OCI-LY3 (cell line): ENCODE data around the gene MAGEA3.
"Not testable (repeated sequence)": the region's sequence is repeated elsewhere in the genome, so short reads cannot be mapped to it uniquely, and the experiment has no call there.

Experiments
- H2AFZ ChIP-seq: fragments of 200-600, 300-600 bp; shearing (Covaris generic); 2 replicates; pipeline ENCODE4 v1.6.0; 2014; ENCODE audit warnings: antibody characterized with exemption, low read depth, low read length
- H3K27ac ChIP-seq: fragments of 200-600, 300-600 bp; sonication (generic); 2 replicates; pipeline ENCODE4 v1.5.1; 2014; ENCODE audit warnings: mild to moderate bottlenecking, low read length, moderate library complexity, mixed read lengths
- H3K27me3 ChIP-seq: fragments of 200-600, 300-600 bp; sonication (generic); 2 replicates; pipeline ENCODE4 v1.6.1; 2014; ENCODE audit warnings: low read depth, low read length, mixed read lengths
- H3K36me3 ChIP-seq: fragments of 200-600, 300-600 bp; sonication (generic); replicated peaks from 2 replicates; pipeline ENCODE3; 2014; ENCODE audit warnings: low read depth, low read length, mixed read lengths
- H3K4me1 ChIP-seq: fragments of 300-600, 200-600 bp; sonication (generic); 2 replicates; pipeline ENCODE4 v1.6.1; 2014; ENCODE audit warnings: low read length, mixed read lengths
- H3K4me2 ChIP-seq: fragments of 200-600, 300-600 bp; sonication (generic); 2 replicates; pipeline ENCODE4 v1.6.1; 2014; ENCODE audit warnings: low read length, mixed read lengths
- H3K4me3 ChIP-seq: fragments of 300-600, 200-600 bp; sonication (generic); 2 replicates; pipeline ENCODE4 v1.5.1; 2014; ENCODE audit warnings: antibody characterized with exemption, mild to moderate bottlenecking, low read length, moderate library complexity
- H3K79me2 ChIP-seq: fragments of 300-600, 200-600 bp; shearing (Covaris generic); 2 replicates; pipeline ENCODE4 v1.6.1; 2014; ENCODE audit warnings: mild to moderate bottlenecking, low read length, mixed read lengths
- H3K9ac ChIP-seq: fragments of 300-600, 200-600 bp; shearing (Covaris generic); 2 replicates; pipeline ENCODE4 v1.6.0; 2014; ENCODE audit warnings: mild to moderate bottlenecking, low read length, moderate library complexity
- H3K9me3 ChIP-seq: fragments of 200-600, 300-600 bp; shearing (Covaris generic); 2 replicates; pipeline ENCODE4 v1.6.1; 2014; ENCODE audit warnings: low read length, mixed read lengths; ENCODE audit not compliant: insufficient read depth
- H4K20me1 ChIP-seq: fragments of 200-600, 300-600 bp; sonication (generic); 2 replicates; pipeline ENCODE4 v1.6.1; 2016; ENCODE audit warnings: low read length, mixed read lengths; ENCODE audit not compliant: insufficient read depth
- EZH2phosphoT487 ChIP-seq: fragments of 200-600 bp; shearing (Covaris generic); IDR thresholded peaks from 2 replicates; pipeline ENCODE4 v1.6.1; 2018; ENCODE audit warnings: antibody characterized with exemption, mixed run types, low read depth
- TF ChIP-seq, protein P1 (sequence below): fragments of 200-600, 300-600 bp; sonication (generic); IDR thresholded peaks from 2 replicates; pipeline ENCODE4 v1.5.1; 2014; ENCODE audit warnings: antibody characterized with exemption, low read length, low read depth

MAGEA3 gene

DNA sequence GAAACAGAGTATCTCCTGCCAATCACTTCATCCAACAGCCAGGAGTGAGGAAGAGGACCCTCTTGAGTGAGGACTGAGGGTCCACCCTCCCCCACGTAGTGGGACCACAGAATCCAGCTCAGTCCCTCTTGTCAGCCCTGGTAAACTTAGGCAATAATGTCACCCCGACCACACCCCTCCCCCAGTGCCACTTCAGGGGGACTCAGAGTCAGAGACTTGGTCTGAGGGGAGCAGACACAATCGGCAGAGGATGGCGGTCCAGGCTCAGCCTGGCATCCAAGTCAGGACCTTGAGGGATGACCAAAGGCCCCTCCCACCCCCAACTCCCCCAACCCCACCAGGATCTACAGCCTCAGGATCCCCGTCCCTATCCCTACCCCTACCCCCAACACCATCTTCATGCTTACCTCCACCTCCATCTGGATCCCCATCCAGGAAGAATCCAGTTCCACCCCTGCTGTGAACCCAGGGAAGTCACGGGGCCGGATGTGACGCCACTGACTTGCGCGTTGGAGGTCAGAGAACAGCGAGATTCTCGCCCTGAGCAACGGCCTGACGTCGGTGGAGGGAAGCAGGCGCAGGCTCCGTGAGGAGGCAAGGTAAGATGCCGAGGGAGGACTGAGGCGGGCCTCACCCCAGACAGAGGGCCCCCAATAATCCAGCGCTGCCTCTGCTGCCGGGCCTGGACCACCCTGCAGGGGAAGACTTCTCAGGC lies 34.8 kb downstream of the MAGEA3 start, which contains the start of the genes CSAG1 and MAGEA12:
Gene CSAG1 (minus strand): TSS at position 461 of the 715 bp plus-strand sequence. CDS start 1,261 bp downstream, outside the sequence.
Gene MAGEA12 (plus strand): TSS at position 497 of the 715 bp plus-strand sequence. CDS start 2,405 bp downstream, outside the sequence.
- Histone ChIP-seq H4K20me1 (no peaks in the 10 kb centered on the region), H3K9me3 (no peaks in the 10 kb centered on the region), H3K79me2 (no peaks in the 10 kb centered on the region), H3K27ac (no peak within 1 kb of the TSS), H3K4me1 (no peaks in the 10 kb centered on the region), H2AFZ (no peak within 1 kb of the TSS), H3K4me3 (no peak within 1 kb of the TSS), H3K27me3 (no peaks in the 10 kb centered on the region), H3K9ac (no peak within 1 kb of the TSS), H3K36me3 (no peaks in the 10 kb centered on the region), H3K4me2 (no peak within 1 kb of the TSS)
- TF ChIP-seq, protein P1, sequence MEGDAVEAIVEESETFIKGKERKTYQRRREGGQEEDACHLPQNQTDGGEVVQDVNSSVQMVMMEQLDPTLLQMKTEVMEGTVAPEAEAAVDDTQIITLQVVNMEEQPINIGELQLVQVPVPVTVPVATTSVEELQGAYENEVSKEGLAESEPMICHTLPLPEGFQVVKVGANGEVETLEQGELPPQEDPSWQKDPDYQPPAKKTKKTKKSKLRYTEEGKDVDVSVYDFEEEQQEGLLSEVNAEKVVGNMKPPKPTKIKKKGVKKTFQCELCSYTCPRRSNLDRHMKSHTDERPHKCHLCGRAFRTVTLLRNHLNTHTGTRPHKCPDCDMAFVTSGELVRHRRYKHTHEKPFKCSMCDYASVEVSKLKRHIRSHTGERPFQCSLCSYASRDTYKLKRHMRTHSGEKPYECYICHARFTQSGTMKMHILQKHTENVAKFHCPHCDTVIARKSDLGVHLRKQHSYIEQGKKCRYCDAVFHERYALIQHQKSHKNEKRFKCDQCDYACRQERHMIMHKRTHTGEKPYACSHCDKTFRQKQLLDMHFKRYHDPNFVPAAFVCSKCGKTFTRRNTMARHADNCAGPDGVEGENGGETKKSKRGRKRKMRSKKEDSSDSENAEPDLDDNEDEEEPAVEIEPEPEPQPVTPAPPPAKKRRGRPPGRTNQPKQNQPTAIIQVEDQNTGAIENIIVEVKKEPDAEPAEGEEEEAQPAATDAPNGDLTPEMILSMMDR: no peak
- no peak for TF ChIP-seq EZH2phosphoT487

DNA sequence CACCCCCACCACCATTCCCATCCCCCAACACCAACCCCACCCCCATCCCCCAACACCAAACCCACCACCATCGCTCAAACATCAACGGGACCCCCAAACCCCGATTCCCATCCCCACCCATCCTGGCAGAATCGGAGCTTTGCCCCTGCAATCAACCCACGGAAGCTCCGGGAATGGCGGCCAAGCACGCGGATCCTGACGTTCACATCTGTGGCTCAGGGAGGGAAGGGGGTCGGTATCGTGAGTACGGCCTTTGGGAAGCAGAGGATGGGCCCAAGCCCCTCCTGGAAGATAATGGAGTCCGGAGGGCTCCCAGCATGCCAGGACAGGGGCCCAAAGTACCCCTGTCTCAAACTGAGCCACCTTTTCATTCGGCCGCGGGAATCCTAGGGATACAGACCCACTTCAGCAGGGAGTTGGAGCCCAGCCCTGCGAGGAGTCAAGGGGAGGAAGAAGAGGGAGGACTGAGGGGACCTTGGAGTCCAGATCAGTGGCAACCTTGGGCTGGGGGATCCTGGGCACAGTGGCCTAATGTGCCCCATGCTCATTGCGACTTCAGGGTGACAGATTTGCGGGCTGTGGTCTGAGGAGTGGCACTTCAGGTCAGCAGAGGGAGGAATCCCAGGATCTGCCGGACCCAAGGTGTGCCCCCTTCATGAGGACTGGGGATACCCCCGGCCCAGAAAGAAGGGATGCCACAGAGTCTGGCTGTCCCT lies 35.7 kb downstream of the MAGEA3 start:
- not testable (repeated sequence) for H3K79me2 ChIP-seq, H3K9ac ChIP-seq, H2AFZ ChIP-seq, H3K4me2 ChIP-seq, H3K27me3 ChIP-seq, H3K27ac ChIP-seq, H4K20me1 ChIP-seq, H3K4me1 ChIP-seq, H3K36me3 ChIP-seq, H3K4me3 ChIP-seq, H3K9me3 ChIP-seq

DNA sequence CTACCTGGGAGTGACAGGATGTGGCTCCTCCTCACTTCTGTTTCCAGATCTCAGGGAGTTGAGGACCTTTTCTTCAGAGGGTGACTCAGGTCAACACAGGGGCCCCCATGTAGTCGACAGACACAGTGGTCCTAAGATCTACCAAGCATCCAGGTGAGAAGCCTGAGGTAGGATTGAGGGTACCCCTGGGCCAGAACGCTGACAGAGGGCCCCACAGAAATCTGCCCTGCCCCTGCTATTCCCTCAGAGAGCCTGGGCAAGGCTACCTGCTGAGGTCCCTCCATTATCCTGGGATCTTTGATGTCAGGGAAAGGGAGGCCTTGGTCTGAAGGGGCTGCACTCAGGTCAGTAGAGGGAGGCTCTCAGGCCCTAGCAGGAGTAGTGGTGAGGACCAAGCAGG lies 36.5 kb downstream of the MAGEA3 start:
- Histone ChIP-seq H3K36me3 (no peaks in the 10 kb centered on the region), H2AFZ (no peak overlapping the region), H3K79me2 (no peaks in the 10 kb centered on the region), H3K27me3 (no peaks in the 10 kb centered on the region), H3K4me2 (no peak overlapping the region), H3K4me3 (no peak overlapping the region), H3K4me1 (no peaks in the 10 kb centered on the region), H3K27ac (no peak overlapping the region), H3K9me3 (no peaks in the 10 kb centered on the region), H3K9ac (no peak overlapping the region), H4K20me1 (no peaks in the 10 kb centered on the region)
- TF ChIP-seq EZH2phosphoT487: no peak
- TF ChIP-seq, protein P1: no peak

DNA sequence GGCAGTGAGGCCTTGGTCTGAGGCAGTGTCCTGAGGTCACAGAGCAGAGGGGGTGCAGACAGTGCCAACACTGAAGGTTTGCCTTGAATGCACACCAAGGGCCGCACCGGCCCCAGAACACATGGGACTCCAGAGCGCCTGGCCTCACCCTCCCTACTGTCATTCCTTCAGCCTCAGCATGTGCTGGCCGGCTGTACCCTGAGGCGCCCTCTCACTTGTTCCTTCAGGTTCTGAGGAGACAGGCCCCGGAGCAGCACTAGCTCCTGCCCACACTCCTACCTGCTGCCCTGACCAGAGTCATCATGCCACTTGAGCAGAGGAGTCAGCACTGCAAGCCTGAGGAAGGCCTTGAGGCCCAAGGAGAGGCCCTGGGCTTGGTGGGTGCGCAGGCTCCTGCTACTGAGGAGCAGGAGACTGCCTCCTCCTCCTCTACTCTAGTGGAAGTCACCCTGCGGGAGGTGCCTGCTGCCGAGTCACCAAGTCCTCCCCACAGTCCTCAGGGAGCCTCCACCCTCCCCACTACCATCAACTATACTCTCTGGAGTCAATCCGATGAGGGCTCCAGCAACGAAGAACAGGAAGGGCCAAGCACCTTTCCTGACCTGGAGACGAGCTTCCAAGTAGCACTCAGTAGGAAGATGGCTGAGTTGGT lies 37.4 kb downstream of the MAGEA3 start:
- Histone ChIP-seq H3K9ac (no peak overlapping the region), H3K79me2 (no peaks in the 10 kb centered on the region), H3K36me3 (no peaks in the 10 kb centered on the region), H3K4me3 (no peak overlapping the region), H3K4me2 (no peak overlapping the region), H3K4me1 (no peaks in the 10 kb centered on the region), H3K27me3 (no peaks in the 10 kb centered on the region), H2AFZ (no peak overlapping the region), H3K27ac (no peak overlapping the region), H3K9me3 (no peaks in the 10 kb centered on the region), H4K20me1 (no peaks in the 10 kb centered on the region)
- TF ChIP-seq, protein P1: no peak
- TF ChIP-seq EZH2phosphoT487: no peak

DNA sequence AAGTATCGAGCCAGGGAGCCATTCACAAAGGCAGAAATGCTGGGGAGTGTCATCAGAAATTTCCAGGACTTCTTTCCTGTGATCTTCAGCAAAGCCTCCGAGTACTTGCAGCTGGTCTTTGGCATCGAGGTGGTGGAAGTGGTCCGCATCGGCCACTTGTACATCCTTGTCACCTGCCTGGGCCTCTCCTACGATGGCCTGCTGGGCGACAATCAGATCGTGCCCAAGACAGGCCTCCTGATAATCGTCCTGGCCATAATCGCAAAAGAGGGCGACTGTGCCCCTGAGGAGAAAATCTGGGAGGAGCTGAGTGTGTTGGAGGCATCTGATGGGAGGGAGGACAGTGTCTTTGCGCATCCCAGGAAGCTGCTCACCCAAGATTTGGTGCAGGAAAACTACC lies 37.9 kb downstream of the MAGEA3 start:
- H3K36me3 ChIP-seq, H3K9me3 ChIP-seq, H3K9ac ChIP-seq, H4K20me1 ChIP-seq, H2AFZ ChIP-seq, H3K27ac ChIP-seq, H3K4me3 ChIP-seq, H3K79me2 ChIP-seq, H3K4me1 ChIP-seq, H3K4me2 ChIP-seq, H3K27me3 ChIP-seq: not testable (repeated sequence)
